Activated CD4-positive, CD25-positive, alpha-beta regulatory T cell (primary cell): ENCODE measurements around the gene RNFT2.

Experiments
- DNase-seq, 4 experiments: peaks; one replicate each; lab custom pipeline; 2025; lab: John Stamatoyannopoulos, UW

RNFT2 gene

GRCh38 chr12:116878567-116879508 lies 140.7 kb downstream of the RNFT2 start:
- no peak for DNase-seq

- no peak for DNase-seq
These were observed 141.5 kb downstream of the RNFT2 start for GRCh38 chr12:116879509-116880212.

DNA sequence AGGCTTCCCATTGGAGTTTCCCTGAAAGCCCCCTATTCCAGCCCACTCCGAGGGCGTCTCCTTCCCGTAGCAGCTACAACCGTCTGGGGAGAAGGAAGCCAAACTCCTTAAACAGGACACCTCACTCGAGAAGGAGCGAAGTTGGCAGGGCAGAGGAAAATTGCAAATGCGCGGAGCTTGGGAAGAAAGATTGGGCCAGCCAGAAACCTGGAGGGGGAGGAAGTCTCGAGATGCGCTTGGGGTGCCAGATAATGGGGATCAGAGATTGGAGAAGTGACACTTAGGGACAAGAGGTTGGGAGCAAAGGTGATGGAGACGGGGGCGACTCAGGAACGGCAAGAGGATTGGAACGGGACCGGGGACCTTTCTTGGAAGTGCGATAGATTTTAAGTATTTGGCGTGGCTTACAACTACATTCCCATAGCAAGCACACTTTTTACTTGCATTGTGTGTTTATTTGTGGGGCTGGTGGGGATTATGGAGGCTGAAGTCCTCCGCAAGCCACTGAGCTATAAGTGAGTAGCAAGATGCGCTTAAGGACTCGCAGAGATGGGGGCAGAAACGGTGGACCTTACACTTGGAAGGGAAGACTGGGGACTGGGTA lies 142.2 kb downstream of the RNFT2 start:
- DNase-seq = no peak

DNA sequence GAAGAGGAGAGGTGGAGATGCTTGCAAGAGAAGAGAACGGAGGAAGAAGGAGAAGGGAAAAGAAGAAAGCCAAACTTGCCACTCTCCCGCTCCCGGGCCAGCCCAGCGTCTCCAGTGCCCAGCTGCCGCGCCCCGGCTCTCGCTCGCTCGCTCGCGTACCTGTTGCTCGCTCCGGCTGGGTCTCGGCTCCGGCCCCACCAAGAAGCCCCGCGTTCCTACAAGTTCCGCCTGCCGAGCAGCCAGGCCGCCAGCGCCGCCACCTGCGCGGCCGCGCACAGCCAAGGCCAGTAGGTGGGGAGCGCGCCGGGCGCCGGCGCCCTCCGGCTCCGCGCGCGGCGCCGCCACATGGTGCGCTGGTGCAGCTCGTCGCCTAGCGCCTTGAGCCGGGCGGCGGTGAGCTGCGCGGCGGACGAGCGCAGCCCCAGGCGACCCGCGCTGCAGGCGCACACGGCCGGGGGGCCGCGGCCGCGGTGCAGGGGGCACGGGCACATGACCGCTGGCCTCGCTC lies 142.8 kb downstream of the RNFT2 start:
- DNase-seq = peak in 1 of 4 experiments; percentile 3

GRCh38 chr12:116881325-116881876 lies 143.3 kb downstream of the RNFT2 start, which contains the start of gene HRK:
HRK (minus strand) TSS chr12:116881441; CDS start chr12:116881307, 134 bp downstream.
- DNase-seq = no peak

- DNase-seq = no peak
These were observed 143.9 kb downstream of the RNFT2 start for GRCh38 chr12:116881877-116882507.

GRCh38 chr12:116882742-116883141 lies 144.6 kb downstream of the RNFT2 start:
- no peak for DNase-seq

- no peak for DNase-seq
These were observed 146.8 kb downstream of the RNFT2 start for GRCh38 chr12:116884871-116885270.

DNA sequence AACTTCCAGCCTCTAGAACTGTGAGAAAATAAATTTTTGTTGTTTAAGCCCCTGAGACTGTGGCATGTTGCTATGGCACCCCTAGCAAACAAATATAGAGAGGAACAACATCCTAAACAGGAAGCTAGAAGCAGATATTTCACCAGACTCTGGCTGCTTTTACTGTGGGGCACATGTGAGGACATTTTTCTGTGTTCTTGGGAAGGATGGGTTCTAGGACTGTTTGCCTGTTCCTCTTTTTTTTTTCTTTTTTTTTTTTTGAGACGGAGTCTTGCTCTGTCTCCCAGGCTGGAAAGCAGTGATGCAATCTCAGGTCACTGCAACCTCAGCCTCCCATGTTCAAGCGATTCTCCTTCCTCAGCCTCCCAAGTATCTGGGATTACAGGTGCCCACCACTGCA lies 147.4 kb downstream of the RNFT2 start:
- DNase-seq = no peak

GRCh38 chr12:116887244-116887643 lies 149.1 kb downstream of the RNFT2 start:
- DNase-seq = no peak

DNA sequence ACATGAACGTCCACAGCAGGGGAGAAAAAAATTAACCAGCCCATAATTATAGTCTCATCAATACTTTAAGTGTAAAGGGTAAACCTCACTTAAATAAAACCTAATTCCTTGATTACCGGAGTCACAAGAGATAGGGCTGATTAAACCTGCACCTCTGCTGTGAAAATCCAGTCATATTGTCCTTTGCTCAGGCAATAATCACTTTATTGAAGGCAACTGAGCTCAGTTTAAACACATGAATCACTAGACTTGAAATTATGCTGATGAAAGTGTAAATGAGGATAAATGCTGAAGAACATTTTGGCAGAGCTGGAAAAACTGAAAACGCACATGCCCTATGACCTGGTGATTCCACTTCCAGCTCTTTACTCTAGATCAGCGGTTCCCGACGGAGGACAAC lies 149.8 kb downstream of the RNFT2 start:
- no peak for DNase-seq

GRCh38 chr12:116890330-116890729 lies 152.2 kb downstream of the RNFT2 start:
- DNase-seq = no peak

- DNase-seq = no peak
These were observed 152.9 kb downstream of the RNFT2 start for GRCh38 chr12:116891019-116891418.

DNA sequence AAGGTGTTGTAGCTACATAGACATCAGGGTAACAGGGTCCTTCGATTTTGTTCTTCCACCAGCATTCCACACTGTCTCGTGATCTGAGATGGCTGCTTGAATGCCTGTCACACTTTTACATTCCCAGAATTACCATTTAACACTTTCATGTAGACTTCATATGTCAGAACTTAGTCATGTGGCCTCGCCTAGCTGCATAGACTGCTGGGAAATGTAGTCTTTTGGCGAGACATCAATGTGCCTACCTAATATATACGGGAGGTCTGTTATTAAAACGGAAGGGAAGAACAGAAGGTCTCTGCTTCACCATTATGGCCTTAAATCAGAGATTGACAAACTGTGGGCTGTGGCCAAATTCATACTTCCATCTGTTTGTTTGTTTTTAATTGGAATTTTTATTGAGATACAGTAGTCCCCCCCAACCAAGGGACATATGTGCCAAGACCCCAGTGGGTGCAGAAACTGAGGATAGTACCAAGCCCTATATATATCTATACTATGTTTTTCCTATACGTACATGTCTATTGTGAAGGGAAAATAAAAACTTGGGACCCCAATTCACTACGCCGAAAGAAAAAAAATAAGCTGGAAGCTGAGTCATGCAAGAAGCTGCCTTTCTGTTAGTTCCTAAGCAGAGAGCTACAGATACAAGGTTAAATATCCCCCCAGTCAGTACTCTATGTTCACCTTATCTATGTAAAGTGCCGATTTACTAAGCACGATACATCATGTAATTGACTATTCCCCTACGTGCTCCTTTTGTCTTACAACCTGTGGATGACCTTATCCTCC lies 154.4 kb downstream of the RNFT2 start:
- DNase-seq = no peak

- no peak for DNase-seq
These were observed 156.8 kb downstream of the RNFT2 start for GRCh38 chr12:116894913-116895312.

GRCh38 chr12:116896411-116896924 lies 158.4 kb downstream of the RNFT2 start:
- no peak for DNase-seq

- DNase-seq = no peak
These were observed 159.4 kb downstream of the RNFT2 start for GRCh38 chr12:116897476-116897875.

- DNase-seq = no peak
These were observed 160.6 kb downstream of the RNFT2 start for GRCh38 chr12:116898669-116899068.

- no peak for DNase-seq
These were observed 163.5 kb downstream of the RNFT2 start for GRCh38 chr12:116901612-116902011.
